H1 (cell line): ENCODE measurements around the gene INPP5A. TPM values are rescaled to one million over a fixed set of nuclear protein-coding genes. Genes with fewer than 3 reads are reported as not detected.

Experiments
- SAP30 ChIP-seq: fragments of 300-600 bp; sonication (generic); IDR thresholded peaks from 2 replicates; pipeline ENCODE4 v1.7.1; 2012; ENCODE audit warnings: low read length, moderate library complexity, mild to moderate bottlenecking, inconsistent platforms; ENCODE audit not compliant: insufficient read depth, insufficient replicate concordance
- SIX5 ChIP-seq: IDR thresholded peaks from 2 replicates; pipeline ENCODE4 v1.6.1; 2011; ENCODE audit warnings: mild to moderate bottlenecking, low read depth, low read length
- YY1 ChIP-seq: IDR thresholded peaks from 2 replicates; pipeline ENCODE4 v1.6.1; 2011; ENCODE audit warnings: low read depth, mild to moderate bottlenecking, low read length
- polyA plus RNA-seq, 7 experiments: library from polyadenylated mRNA; depleted of rRNA in 3 of 7; stranded (reverse) in 5 of 7; unstranded in 2 of 7; fragments of >200 nt in 5 of 7; fragments of 200-250 nt in 2 of 7; gene quantifications; 1 replicate in 5 of 7; 2 replicates in 1 of 7; 4 replicates in 1 of 7; pipeline versions ENCODE4 v1.2.1 to v1.2.3, GENCODE V29; 2011 to 2013; ENCODE audit warnings: missing spikeins in 2 of 7, mixed read lengths in 2 of 7
- total RNA-seq: library from RNA; stranded (reverse); fragmentation: NEBNext Ultra II Directional; extraction: Animal tissue kit (Norgen Biotek cat#: 25700); gene quantifications from 2 replicates; pipeline ENCODE4 v1.2.1, GENCODE V29; 2021

INPP5A gene
- total and polyA plus RNA-seq, 2 of the 8 experiments (the other 6 are each of a cell fraction or from before 2014, with no cell fraction given), result 19.7 to 27.5 TPM

DNA sequence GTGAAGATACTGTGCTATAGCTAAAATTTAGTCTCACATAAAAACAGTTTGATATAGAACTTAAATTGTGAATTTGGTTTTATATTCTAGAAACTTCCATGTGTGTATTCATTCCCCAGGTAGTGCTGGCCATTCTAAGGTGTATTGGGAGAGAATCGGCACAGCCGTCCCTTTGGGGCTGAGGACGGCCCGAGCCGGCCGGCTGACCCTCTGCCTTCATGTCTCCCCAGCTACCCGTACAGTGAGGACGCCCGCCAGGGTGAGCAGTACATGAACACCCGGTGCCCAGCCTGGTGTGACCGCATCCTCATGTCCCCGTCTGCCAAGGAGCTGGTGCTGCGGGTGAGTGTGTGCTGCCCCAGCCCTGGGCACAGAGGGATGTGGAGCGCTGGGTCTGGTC is 239.9 kb downstream of the INPP5A start (continued):
- no peak for TF ChIP-seq YY1
- TF ChIP-seq SAP30, result no peak
- no peak for TF ChIP-seq SIX5
- TF ChIP-seq, all 59 proteins: peak for 0
